Mesenchymal stem cell (in vitro differentiated cells and primary cell): ENCODE data around the gene ARSH.

ENCODE experiments used
- DNase-seq: peaks from one replicate; pipeline ENCODE4 v3.0.0-alpha.2; 2013
- H2AFZ ChIP-seq: one replicate; pipeline ENCODE4 v1.6.1; 2013; ENCODE audit warnings: low read depth, mild to moderate bottlenecking, control low read depth, inconsistent platforms, low read length, moderate library complexity
- H2AK5ac ChIP-seq: 2 replicates; pipeline ENCODE4 v1.6.1; 2013; ENCODE audit warnings: low read length, moderate library complexity, mild to moderate bottlenecking, inconsistent platforms; ENCODE audit not compliant: severe bottlenecking
- H2BK120ac ChIP-seq: one replicate; pipeline ENCODE4 v1.6.1; 2013; ENCODE audit warnings: low read depth, mild to moderate bottlenecking, inconsistent platforms, low read length, moderate library complexity
- H2BK12ac ChIP-seq, 2 experiments: one replicate each; pipeline ENCODE4 v1.6.1; 2013; ENCODE audit warnings: inconsistent platforms in 2 of 2, low read length in 2 of 2, mild to moderate bottlenecking in 2 of 2, moderate library complexity in 2 of 2, control low read depth in 1 of 2
- H2BK15ac ChIP-seq: one replicate; pipeline ENCODE4 v1.6.1; 2013; ENCODE audit warnings: mild to moderate bottlenecking, low read depth, inconsistent platforms; ENCODE audit not compliant: poor library complexity, severe bottlenecking
- H2BK5ac ChIP-seq: 2 replicates; pipeline ENCODE4 v1.6.1; 2013; ENCODE audit warnings: low read depth, mild to moderate bottlenecking, low read length, control low read depth, inconsistent platforms; ENCODE audit not compliant: poor library complexity, severe bottlenecking
- H3K14ac ChIP-seq, 2 experiments: one replicate each; pipeline ENCODE4 v1.6.1; 2013; ENCODE audit warnings: inconsistent platforms in 2 of 2, low read length in 2 of 2, control low read depth in 1 of 2, mild to moderate bottlenecking in 1 of 2, moderate library complexity in 1 of 2
- H3K18ac ChIP-seq, 2 experiments: one replicate each; pipeline ENCODE4 v1.6.1; 2013; ENCODE audit warnings: inconsistent platforms in 2 of 2, low read length in 2 of 2, control low read depth in 1 of 2, low read depth in 1 of 2, mild to moderate bottlenecking in 1 of 2
- H3K23ac ChIP-seq, 2 experiments: one replicate each; pipeline ENCODE4 v1.6.1; 2013; ENCODE audit warnings: inconsistent platforms in 2 of 2, low read length in 2 of 2, mild to moderate bottlenecking in 2 of 2, moderate library complexity in 2 of 2, control low read depth in 1 of 2
- H3K27ac ChIP-seq: 2 replicates; pipeline ENCODE4 v1.5.1; 2013; ENCODE audit warnings: mild to moderate bottlenecking, moderate library complexity, low read length, control low read depth, inconsistent platforms; ENCODE audit not compliant: poor library complexity, severe bottlenecking
- H3K27me3 ChIP-seq, 2 experiments: 2 replicates each; pipeline versions ENCODE4 v1.6.1 to v1.7.0; 2013; ENCODE audit warnings: low read length in 2 of 2, mild to moderate bottlenecking in 2 of 2, moderate library complexity in 2 of 2, control low read depth in 1 of 2, inconsistent platforms in 1 of 2; ENCODE audit not compliant: control insufficient read depth in 1 of 2, insufficient read depth in 1 of 2
- H3K36me3 ChIP-seq, 2 experiments: 2 replicates each; pipeline versions ENCODE4 v1.6.1 to v1.7.0; 2013; ENCODE audit warnings: low read length in 2 of 2, control low read depth in 1 of 2, inconsistent platforms in 1 of 2, low read depth in 1 of 2, mild to moderate bottlenecking in 1 of 2; ENCODE audit not compliant: insufficient read depth in 2 of 2, control insufficient read depth in 1 of 2
- H3K4ac ChIP-seq, 2 experiments: one replicate each; pipeline ENCODE4 v1.6.1; 2013; ENCODE audit warnings: inconsistent platforms in 2 of 2, low read length in 2 of 2, mild to moderate bottlenecking in 2 of 2, moderate library complexity in 2 of 2, control low read depth in 1 of 2, low read depth in 1 of 2
- H3K4me1 ChIP-seq: 2 replicates; pipeline ENCODE4 v1.6.1; 2013; ENCODE audit warnings: low read depth, low read length, control low read depth; ENCODE audit not compliant: control insufficient read depth, insufficient read depth
- H3K4me2 ChIP-seq: 2 replicates; pipeline ENCODE4 v1.6.1; 2013; ENCODE audit warnings: low read length, mild to moderate bottlenecking, inconsistent platforms; ENCODE audit not compliant: poor library complexity, severe bottlenecking
- H3K4me3 ChIP-seq, 2 experiments: 2 replicates each; pipeline versions ENCODE4 v1.5.1 to v1.7.0; 2013; ENCODE audit warnings: low read length in 2 of 2, mild to moderate bottlenecking in 2 of 2, control low read depth in 1 of 2, low read depth in 1 of 2; ENCODE audit not compliant: insufficient read depth in 1 of 2
- H3K79me1 ChIP-seq: replicated peaks from 2 replicates; pipeline ENCODE4 v1.6.1; 2013; ENCODE audit warnings: mild to moderate bottlenecking, control low read depth, low read length, inconsistent platforms; ENCODE audit not compliant: poor library complexity, severe bottlenecking
- H3K9ac ChIP-seq: 2 replicates; pipeline ENCODE4 v1.7.0; 2013; ENCODE audit warnings: mild to moderate bottlenecking, low read length, moderate library complexity
- H3K9me3 ChIP-seq: 2 replicates; pipeline ENCODE4 v1.7.0; 2013; ENCODE audit warnings: mild to moderate bottlenecking, low read length; ENCODE audit not compliant: control insufficient read depth
- H4K8ac ChIP-seq: one replicate; pipeline ENCODE4 v1.6.1; 2013; ENCODE audit warnings: inconsistent platforms, mild to moderate bottlenecking, low read length, moderate library complexity
- H4K91ac ChIP-seq: one replicate; pipeline ENCODE4 v1.6.1; 2013; ENCODE audit warnings: mild to moderate bottlenecking, low read length, inconsistent platforms
- WGBS: methylation state at CpG from one replicate; pipeline ENCODE4 v1.1.7; 2013; ENCODE audit warnings: mixed read lengths; 5-methylcytosine and 5-hydroxymethylcytosine counted together

The ARSH gene

DNA sequence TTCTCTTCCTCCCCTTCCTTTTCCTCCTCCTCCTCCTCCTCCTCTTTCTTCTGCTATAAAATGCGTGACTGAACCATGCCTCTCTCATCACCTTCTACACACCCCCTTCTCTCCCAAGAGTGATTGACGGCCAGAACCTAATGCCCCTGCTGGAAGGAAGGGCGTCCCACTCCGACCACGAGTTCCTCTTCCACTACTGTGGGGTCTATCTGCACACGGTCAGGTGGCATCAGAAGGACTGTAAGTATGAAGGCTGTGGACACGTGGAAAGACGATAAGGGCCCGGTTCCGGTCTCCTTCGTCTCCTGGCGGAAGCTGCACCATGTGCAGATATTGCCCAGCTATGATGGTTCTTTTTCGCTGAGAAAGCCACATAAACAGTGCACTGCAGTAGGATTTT is 22.8 kb downstream of the ARSH start:
- H3K9ac ChIP-seq, result no peak overlapping the region
- H2AK5ac ChIP-seq, result no peak overlapping the region
- no peaks in the 10 kb centered on the region for H3K36me3 ChIP-seq
- no peak overlapping the region for H2BK12ac ChIP-seq
- no peak overlapping the region for H3K4me3 ChIP-seq
- no peak overlapping the region for H3K4ac ChIP-seq
- no peak overlapping the region for H2BK15ac ChIP-seq
- DNase-seq, result no peak
- no peak overlapping the region for H3K14ac ChIP-seq
- no peak overlapping the region for H4K8ac ChIP-seq
- H3K18ac ChIP-seq, result no peak overlapping the region
- no peak overlapping the region for H3K4me2 ChIP-seq
- no peak overlapping the region for H2BK120ac ChIP-seq
- peaks cover 7% of the 10 kb centered on the region for H3K9me3 ChIP-seq
- no peak overlapping the region for H2BK5ac ChIP-seq
- WGBS, result 96% methylated on average over 11 of the region's 13 CpGs
- no peaks in the 10 kb centered on the region for H3K27me3 ChIP-seq
- H3K23ac ChIP-seq, result no peak overlapping the region
- no peak overlapping the region for H4K91ac ChIP-seq
- no peak overlapping the region for H2AFZ ChIP-seq
- no peaks in the 10 kb centered on the region for H3K4me1 ChIP-seq
- no peak overlapping the region for H3K27ac ChIP-seq
- H3K79me1 ChIP-seq, result no peaks in the 10 kb centered on the region

DNA sequence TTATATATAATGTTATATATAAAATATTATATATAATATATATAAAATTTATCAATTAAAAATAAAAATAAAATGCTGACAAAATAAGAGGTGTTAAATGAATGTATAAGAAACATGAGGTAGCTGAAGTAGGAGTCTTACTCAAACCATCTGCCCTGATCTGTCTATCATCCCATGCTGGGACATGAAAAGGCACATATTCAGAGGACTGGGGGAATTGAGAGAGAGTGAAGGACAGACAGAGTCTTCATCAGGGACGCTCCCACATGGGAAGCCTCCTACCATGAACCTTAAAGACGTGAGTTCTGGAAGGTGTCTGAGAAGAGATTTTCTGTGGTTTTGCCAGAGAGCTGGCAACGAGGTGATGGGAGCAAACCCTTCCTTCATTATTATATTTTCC is 30.9 kb downstream of the ARSH start:
- Histone ChIP-seq H2BK12ac (no peak overlapping the region), H3K36me3 (no peaks in the 10 kb centered on the region), H2BK5ac (no peak overlapping the region), H4K91ac (no peak overlapping the region), H3K18ac (no peak overlapping the region), H3K23ac (no peak overlapping the region), H3K4ac (no peak overlapping the region), H4K8ac (no peak overlapping the region), H2BK120ac (no peak overlapping the region), H3K4me3 (no peak overlapping the region), H3K14ac (no peak overlapping the region), H2BK15ac (no peak overlapping the region), H3K9me3 (no peaks in the 10 kb centered on the region), H2AK5ac (no peak overlapping the region), H2AFZ (no peak overlapping the region), H3K27me3 (no peaks in the 10 kb centered on the region), H3K4me2 (no peak overlapping the region), H3K9ac (no peak overlapping the region), H3K27ac (no peak overlapping the region), H3K4me1 (no peaks in the 10 kb centered on the region), H3K79me1 (no peaks in the 10 kb centered on the region)
- no peak for DNase-seq
- WGBS, result 100% methylated on average over 1 of the region's 3 CpGs

DNA sequence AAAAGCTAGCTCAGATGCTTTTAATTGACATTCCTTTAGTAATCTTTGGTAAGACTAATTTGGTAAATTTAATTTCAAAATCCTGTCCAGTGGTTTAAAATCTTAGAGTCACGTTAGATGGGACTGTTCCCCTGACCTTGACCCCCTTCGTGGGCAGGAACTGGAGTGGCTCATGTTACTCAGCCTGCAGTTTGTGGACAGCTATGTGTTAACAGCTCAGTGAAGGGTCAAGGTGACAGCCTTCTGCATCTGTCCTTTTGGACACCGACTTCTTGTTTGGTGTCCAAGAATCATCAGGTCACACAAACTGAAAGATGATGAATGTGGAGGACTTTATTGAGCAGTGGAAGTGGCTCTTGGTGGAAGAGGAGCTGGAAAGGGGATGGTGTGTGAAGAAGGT is 37.9 kb downstream of the ARSH start:
- Histone ChIP-seq H3K79me1 (no peaks in the 10 kb centered on the region), H3K4ac (no peak overlapping the region), H4K8ac (no peak overlapping the region), H3K9ac (no peak overlapping the region), H2AK5ac (no peak overlapping the region), H3K4me1 (no peaks in the 10 kb centered on the region), H2BK120ac (no peak overlapping the region), H2BK12ac (no peak overlapping the region), H3K14ac (no peak overlapping the region), H2AFZ (no peak overlapping the region), H4K91ac (no peak overlapping the region), H2BK15ac (no peak overlapping the region), H3K27me3 (no peaks in the 10 kb centered on the region), H3K23ac (no peak overlapping the region), H3K4me2 (no peak overlapping the region), H3K4me3 (no peak overlapping the region), H3K27ac (no peak overlapping the region), H3K18ac (no peak overlapping the region), H3K36me3 (no peaks in the 10 kb centered on the region), H3K9me3 (no peaks in the 10 kb centered on the region), H2BK5ac (no peak overlapping the region)
- WGBS, result 69% methylated on average over 3 of the region's 3 CpGs
- no peak for DNase-seq

DNA sequence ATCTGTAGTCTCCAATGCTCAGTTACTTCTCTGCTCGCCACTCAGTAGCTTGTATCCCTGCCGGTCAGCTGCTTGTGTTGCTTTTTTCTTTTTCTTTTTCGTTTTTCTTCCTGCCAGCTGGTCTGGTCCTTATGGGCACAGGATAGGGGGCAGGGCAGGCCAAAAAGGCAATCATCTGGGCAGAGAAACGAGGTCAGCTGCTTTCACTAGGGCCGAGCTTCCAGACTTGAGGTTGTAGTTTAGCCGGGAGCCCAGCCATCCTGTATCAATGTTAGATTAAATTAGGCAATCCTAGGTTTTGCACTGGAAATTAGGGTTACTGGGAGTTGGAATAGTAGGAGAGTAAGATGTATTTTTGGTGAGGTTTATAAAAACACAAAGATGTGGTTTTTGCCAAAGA is 38.3 kb downstream of the ARSH start:
- Histone ChIP-seq H3K18ac (no peak overlapping the region), H3K27me3 (no peaks in the 10 kb centered on the region), H3K23ac (no peak overlapping the region), H2BK120ac (no peak overlapping the region), H4K91ac (no peak overlapping the region), H3K79me1 (no peaks in the 10 kb centered on the region), H3K9me3 (no peaks in the 10 kb centered on the region), H2AFZ (no peak overlapping the region), H4K8ac (no peak overlapping the region), H2AK5ac (no peak overlapping the region), H2BK5ac (no peak overlapping the region), H3K4ac (no peak overlapping the region), H3K27ac (no peak overlapping the region), H2BK12ac (no peak overlapping the region), H3K4me2 (no peak overlapping the region), H3K9ac (no peak overlapping the region), H3K4me3 (no peak overlapping the region), H3K36me3 (no peaks in the 10 kb centered on the region), H3K14ac (no peak overlapping the region), H3K4me1 (no peaks in the 10 kb centered on the region), H2BK15ac (no peak overlapping the region)
- 88% methylated on average over 6 of the region's 6 CpGs for WGBS
- no peak for DNase-seq
